Bronchial epithelial cell (primary cell): ENCODE data around the gene SERTAD2. TPM values are rescaled to one million over a fixed set of nuclear protein-coding genes. Genes with fewer than 3 reads are reported as not detected.
A peak's percentile ranks its signal among the peaks of the same experiment; 100 is the strongest.

Experiments
- DNase-seq: peaks from one replicate; pipeline ENCODE4 v3.0.0-alpha.2; 2010; ENCODE audit warnings: low read depth
- FAIRE-seq: peaks from 2 replicates; lab custom pipeline; 2011; peaks lifted over from hg19 to GRCh38; lab: Jason Lieb, UNC
- H3K27me3 ChIP-seq: 2 replicates; pipeline ENCODE4 v1.5.1; 2011; ENCODE audit warnings: low read length; ENCODE audit not compliant: control insufficient read depth, insufficient read depth
- H3K36me3 ChIP-seq: 2 replicates; pipeline ENCODE4 v1.5.1; 2011; ENCODE audit warnings: low read length; ENCODE audit not compliant: control insufficient read depth, insufficient read depth
- H3K4me3 ChIP-seq: 2 replicates; pipeline ENCODE4 v1.5.1; 2011; ENCODE audit warnings: mild to moderate bottlenecking, low read depth, low read length, control low read depth
- CTCF ChIP-seq: IDR thresholded peaks from 2 replicates; pipeline ENCODE4 v1.5.1; 2011; ENCODE audit warnings: mild to moderate bottlenecking, moderate library complexity, low read length, control low read depth, inconsistent platforms; ENCODE audit not compliant: insufficient read depth, severe bottlenecking
- total RNA-seq: library from RNA; depleted of rRNA; stranded (reverse); fragments of >200 nt; gene quantifications from 2 replicates; pipeline ENCODE4 v1.2.1, GENCODE V29; 2014

Gene SERTAD2
- total RNA-seq, 1 donor from 2014 or later: 4.2 TPM

GRCh38 chr2:64678771-64679590, 25.3 kb upstream of the SERTAD2 start:
- TF ChIP-seq CTCF: no peak
- no peak for FAIRE-seq
- DNase-seq: no peak
- no peaks in the 10 kb centered on the region for H3K27me3 ChIP-seq
- H3K36me3 ChIP-seq: no peaks in the 10 kb centered on the region
- H3K4me3 ChIP-seq: no peak overlapping the region

GRCh38 chr2:64677530-64677929, 23.8 kb upstream of the SERTAD2 start:
- DNase-seq (no peak), FAIRE-seq (no peak)
- TF ChIP-seq CTCF: no peak
- H3K27me3 ChIP-seq: no peaks in the 10 kb centered on the region
- no peak overlapping the region for H3K4me3 ChIP-seq
- H3K36me3 ChIP-seq: no peaks in the 10 kb centered on the region

- FAIRE-seq (no peak), DNase-seq (peak; percentile 87)
- no peaks in the 10 kb centered on the region for H3K27me3 ChIP-seq
- H3K36me3 ChIP-seq: no peaks in the 10 kb centered on the region
- no peak for TF ChIP-seq CTCF
- no peak overlapping the region for H3K4me3 ChIP-seq
These were observed 22.1 kb upstream of the SERTAD2 start for GRCh38 chr2:64675860-64676259.

GRCh38 chr2:64672708-64673107, 19.0 kb upstream of the SERTAD2 start:
- Histone ChIP-seq H3K36me3 (no peaks in the 10 kb centered on the region), H3K4me3 (no peak overlapping the region), H3K27me3 (no peaks in the 10 kb centered on the region)
- peak; percentile 43 for DNase-seq
- no peak for FAIRE-seq
- no peak for TF ChIP-seq CTCF

GRCh38 chr2:64670047-64670446, 16.3 kb upstream of the SERTAD2 start:
- Histone ChIP-seq H3K4me3 (no peak overlapping the region), H3K36me3 (no peaks in the 10 kb centered on the region), H3K27me3 (no peaks in the 10 kb centered on the region)
- FAIRE-seq (no peak), DNase-seq (no peak)
- no peak for TF ChIP-seq CTCF
